ENCODE measurements around the gene SIAH1.

- TF ChIP-seq POLR2A (IDR thresholded peaks at IDR 0.05) = no peak
- TF ChIP-seq CTCF (IDR thresholded peaks at IDR 0.05) = no peak
- TF ChIP-seq EP300 (IDR thresholded peaks at IDR 0.05) = no peak
Measured at GRCh38 chr16:48358419-48358818, 26.8 kb downstream of the SIAH1 start.
